Cerebellar cortex (tissue), 1 donor: Measurements from ENCODE around the gene REV3L.
"Not testable (repeated sequence)": the region's sequence is repeated elsewhere in the genome, so short reads cannot be mapped to it uniquely, and the experiment has no call there.

Experiments
- DNase-seq: peaks from one replicate; pipeline ENCODE4 v3.0.0-alpha.2; 2015; ENCODE audit warnings: low spot score

Gene REV3L

GRCh38 chr6:111490067-111490466, 7.0 kb upstream of the REV3L start:
- DNase-seq, result no peak

GRCh38 chr6:111487661-111488060, 4.6 kb upstream of the REV3L start:
- DNase-seq, result no peak

DNA sequence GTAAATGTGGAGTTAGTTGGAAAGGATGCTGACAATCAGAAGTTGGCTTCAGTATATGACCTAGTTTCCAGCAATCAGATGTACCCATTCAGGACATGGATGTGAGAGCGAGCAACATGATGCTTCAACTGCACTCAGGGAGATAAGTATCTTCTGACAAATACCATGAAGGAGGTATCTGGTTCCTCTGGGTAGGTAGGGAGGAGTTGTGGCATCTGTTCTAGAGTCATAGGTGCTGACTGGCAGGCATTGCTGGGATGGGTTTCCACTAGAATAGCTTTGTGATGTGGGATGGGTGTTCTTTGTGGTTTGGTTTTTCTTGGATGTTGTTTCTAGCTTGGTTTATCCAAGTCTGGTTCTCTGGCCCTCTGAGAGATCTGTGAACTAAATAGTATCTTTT, 3.9 kb upstream of the REV3L start:
- DNase-seq, result no peak

DNA sequence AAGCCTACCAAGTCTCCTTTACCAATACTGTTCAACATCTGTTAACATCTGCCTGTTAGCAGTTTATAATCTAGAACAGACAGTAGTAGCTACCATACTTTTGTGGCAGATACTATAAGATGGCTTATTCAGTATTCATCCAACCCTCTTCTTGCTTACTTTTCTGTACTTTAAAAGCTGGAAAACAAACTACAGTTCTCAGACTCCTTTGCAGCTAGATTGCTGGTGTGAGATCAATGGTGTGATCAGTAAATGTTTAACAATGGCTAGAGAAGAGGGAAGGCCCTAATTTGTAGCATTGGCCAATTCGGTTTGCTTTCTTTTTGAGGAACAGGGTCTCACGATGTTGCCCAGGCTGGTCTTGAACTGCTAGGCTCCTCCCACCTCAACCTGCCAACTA, 3.5 kb upstream of the REV3L start:
- no peak for DNase-seq

GRCh38 chr6:111485342-111485741, 2.3 kb upstream of the REV3L start:
- DNase-seq, result no peak

- peak; percentile 50 for DNase-seq
Measured at GRCh38 chr6:111484633-111484930, 1.6 kb upstream of the REV3L start.

DNA sequence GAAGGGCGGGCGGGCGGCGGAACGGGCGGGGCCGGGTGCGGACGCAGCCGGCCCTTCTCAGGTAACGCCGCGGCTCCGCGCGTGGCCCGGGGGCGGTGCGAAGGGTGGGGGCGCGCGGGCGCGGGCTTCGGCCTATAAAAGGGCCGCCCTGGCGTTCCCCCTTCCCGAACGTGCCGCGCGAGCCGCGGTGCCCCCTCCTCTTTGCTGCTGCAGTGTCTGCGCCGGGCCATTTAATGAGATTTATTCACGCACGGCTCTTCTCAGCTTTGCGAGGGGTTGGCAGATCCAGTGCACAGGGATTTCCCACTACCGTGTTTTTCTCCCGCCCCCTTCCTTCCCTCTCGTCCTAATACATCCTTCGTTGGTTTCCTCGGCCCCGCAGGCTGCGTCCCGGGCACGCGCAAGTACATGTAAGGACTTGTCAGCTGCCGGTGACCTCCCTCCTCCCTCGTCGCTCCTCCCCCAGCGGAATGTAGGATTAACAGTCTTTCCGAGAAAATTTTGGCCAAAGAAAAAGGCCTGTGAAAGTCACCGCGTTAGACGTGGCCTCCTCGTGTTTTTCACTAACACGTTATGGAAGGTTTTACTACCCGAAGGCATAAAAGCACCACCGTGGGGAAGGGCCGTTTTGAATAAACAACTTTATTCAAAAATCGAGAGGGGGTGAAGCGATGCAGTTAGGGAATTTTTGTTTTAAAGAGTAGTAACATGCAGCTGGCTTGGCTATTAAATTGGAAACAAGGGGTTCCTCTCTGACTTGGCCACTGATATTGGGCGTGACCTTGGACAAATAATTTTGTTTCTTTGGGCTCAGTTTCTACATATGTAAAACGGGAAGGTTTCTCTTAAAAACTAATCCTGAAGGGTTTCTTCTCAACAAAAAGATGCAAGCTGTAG, 966 bp upstream of the REV3L start:
- DNase-seq, result peak; percentile 97

GRCh38 chr6:111482188-111482958, 645 bp downstream of the REV3L start:
- DNase-seq, result peak; percentile 72

GRCh38 chr6:111481836-111482187, 1.2 kb downstream of the REV3L start:
- DNase-seq, result no peak

- DNase-seq, result peak; percentile 46
Measured at GRCh38 chr6:111480988-111481822, 1.8 kb downstream of the REV3L start.

GRCh38 chr6:111478749-111479148, 4.3 kb downstream of the REV3L start:
- peak; percentile 60 for DNase-seq

GRCh38 chr6:111478064-111478476, 4.9 kb downstream of the REV3L start:
- no peak for DNase-seq

DNA sequence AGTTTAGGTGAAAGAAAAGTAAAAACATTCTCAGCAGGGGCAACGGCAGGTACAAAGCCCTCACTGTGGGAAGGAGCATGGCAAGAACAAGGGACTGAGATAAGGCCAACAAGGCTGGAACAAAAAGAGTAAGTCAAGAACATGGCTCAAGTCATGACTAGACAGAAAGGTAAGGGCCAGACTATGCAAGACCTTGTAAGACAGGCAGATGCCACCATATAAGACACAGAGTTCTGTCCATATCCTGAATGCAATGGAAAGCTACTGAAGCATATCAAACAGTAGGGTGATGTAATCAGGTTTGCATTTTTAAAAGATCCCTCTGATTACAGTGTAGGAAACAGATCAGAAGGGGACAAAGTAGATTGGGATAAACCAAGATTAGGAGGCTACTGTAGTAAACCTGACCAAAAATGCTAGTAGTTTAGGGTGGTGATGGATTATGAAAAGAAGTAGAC, 5.5 kb downstream of the REV3L start:
- no peak for DNase-seq

DNA sequence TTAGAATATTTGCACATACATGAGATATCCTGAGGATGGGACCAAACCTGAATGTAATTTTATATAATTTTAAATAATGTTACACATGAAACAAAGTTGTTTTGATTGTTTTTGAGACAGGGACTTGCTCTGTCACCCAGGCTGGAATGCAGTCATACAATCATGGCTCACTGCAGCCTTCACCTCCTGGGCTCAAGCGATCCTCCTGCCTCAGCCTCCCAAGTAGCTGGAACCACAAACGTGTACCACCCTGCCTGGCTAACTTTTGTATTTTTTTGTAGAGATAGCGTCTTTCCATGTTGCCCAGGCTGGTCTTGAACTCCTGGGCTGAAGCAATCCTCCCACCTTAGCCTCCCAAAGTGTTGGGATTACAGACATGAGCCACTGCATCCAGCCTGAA, 7.0 kb downstream of the REV3L start:
- DNase-seq, result not testable (repeated sequence)

DNA sequence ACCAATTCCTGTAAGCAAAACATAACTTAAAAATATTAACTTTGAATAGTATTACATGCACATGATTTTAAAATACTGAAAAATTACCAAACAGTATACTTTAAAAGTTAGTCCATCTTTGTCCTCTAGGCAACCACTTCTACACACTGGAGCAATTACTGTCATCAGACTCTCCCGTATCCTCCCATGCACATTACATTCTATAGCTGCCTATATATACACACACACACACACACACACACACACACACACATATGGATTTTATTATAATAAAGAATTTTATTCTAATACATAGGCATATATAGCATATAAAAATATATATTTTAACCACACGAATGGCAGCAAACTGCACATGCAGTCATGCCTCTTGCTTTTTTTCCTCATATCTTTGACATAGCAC, 8.2 kb downstream of the REV3L start:
- no peak for DNase-seq

DNA sequence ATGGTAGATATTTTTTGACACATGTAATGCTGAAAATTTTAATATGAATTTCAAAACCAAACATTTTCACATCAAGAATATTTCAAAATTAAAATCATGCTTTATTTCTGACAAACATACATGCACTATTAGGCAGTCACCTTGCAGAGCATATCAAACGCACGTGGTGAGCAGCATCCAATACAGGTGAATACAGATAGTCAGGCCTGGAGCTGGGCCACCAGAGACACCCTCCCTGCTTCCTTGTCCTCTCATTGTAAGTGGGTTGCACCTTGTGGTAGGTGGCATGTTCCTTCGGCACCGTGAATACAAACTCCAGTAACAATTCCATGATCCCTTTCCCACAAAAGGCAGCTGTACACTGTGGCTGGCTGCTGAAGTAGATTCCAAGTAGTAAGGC, 8.9 kb downstream of the REV3L start:
- DNase-seq, result peak; percentile 33

- DNase-seq, result no peak
Measured at GRCh38 chr6:111472933-111473435, 10.0 kb downstream of the REV3L start.

- no peak for DNase-seq
Measured at GRCh38 chr6:111471958-111472357, 11.1 kb downstream of the REV3L start.

DNA sequence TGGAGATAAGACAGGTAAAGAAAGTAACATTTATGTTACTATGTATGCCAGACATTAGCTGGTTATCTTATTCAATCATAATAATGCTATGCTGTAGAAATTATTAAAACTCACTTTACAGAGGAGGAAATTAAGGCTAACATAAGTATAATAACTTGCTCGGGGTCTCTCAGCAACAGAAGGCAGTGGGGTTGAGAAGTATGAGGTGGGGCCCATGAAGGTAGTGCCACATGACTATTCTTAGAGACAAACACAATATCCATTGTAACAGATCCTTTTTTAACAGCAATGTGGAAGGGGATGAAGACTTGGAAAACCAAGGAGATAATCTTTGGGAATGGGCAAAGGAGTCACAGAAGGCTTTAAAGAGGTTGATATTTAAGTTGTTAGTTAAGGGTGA, 11.5 kb downstream of the REV3L start:
- DNase-seq, result no peak

DNA sequence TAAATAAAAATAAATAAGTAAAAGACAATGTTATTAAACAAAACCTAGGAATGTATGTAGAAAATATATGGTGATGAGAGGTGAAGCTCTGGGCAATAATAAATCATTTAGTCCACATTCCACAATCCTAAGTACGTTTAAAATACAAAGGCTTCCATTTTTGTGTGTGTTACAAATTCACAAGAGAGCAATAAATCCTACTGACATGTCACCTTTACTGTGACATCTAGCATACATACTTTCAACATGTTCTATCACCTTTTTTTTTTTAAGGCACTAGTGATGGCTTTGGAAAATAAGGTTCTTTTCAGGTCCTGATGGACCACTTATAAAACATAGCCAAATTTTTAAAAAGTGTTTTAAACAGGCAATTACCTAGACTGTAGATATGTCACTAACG, 12.0 kb downstream of the REV3L start:
- no peak for DNase-seq

- DNase-seq, result no peak
Measured at GRCh38 chr6:111469543-111469942, 13.5 kb downstream of the REV3L start.

- DNase-seq, result no peak
Measured at GRCh38 chr6:111468329-111469012, 14.5 kb downstream of the REV3L start.
